WTC11 (cell line): ENCODE data around the gene ACBD6. TPM values are rescaled to one million over a fixed set of nuclear protein-coding genes. Genes with fewer than 3 reads are reported as not detected.

Source experiments
- ATAC-seq: fragments of 200-7000 bp; cut with Tn5 transposase; 2 replicates; pipeline ENCODE4 v1.10.0; 2021; ENCODE audit warnings: mild to moderate bottlenecking, moderate library complexity
- CTCF ChIA-PET: fragments of 300-600 bp; sonication (Branson Sonifier 250); formaldehyde crosslinking; loops from one replicate; lab custom pipeline; 2021; ENCODE audit warnings: antibody characterized with exemption; lab: Charles Lee
- POLR2A ChIA-PET: fragments of 350-600 bp; sonication (Branson Sonifier 250); formaldehyde crosslinking; loops from one replicate; lab custom pipeline; 2021; ENCODE audit warnings: antibody characterized with exemption; lab: Charles Lee
- DNase-seq: peaks from one replicate; pipeline ENCODE4 v3.0.0; 2021; ENCODE audit warnings: low spot score
- H3K27ac Mint-ChIP-seq: 2 replicates; pipeline ENCODE4 v1.8.0; 2021; ENCODE audit warnings: mixed read lengths
- H3K27me3 Mint-ChIP-seq: 2 replicates; pipeline ENCODE4 v1.8.0; 2021; ENCODE audit warnings: low read depth, mild to moderate bottlenecking, moderate library complexity, mixed read lengths
- H3K36me3 Mint-ChIP-seq: 2 replicates; pipeline ENCODE4 v1.8.0; 2021; ENCODE audit warnings: mixed read lengths
- H3K4me1 Mint-ChIP-seq: 2 replicates; pipeline ENCODE4 v1.8.0; 2022; ENCODE audit warnings: mixed read lengths
- H3K4me3 Mint-ChIP-seq: 2 replicates; pipeline ENCODE4 v1.8.0; 2021; ENCODE audit warnings: mild to moderate bottlenecking, moderate library complexity, mixed read lengths
- H3K9me3 Mint-ChIP-seq: 2 replicates; pipeline ENCODE4 v1.8.0; 2021; ENCODE audit warnings: mixed read lengths
- AFF4 ChIP-seq: sonication (generic); formaldehyde crosslinking; IDR thresholded peaks from 2 replicates; pipeline ENCODE4 v1.8.1; 2023; ENCODE audit warnings: mild to moderate bottlenecking, missing genetic modification reagents, borderline replicate concordance
- ATF1 ChIP-seq: sonication (generic); formaldehyde crosslinking; IDR thresholded peaks from 2 replicates; pipeline ENCODE4 v1.8.1; 2023; ENCODE audit warnings: mild to moderate bottlenecking, moderate library complexity, missing genetic modification reagents
- FOXP1 ChIP-seq: sonication (generic); formaldehyde crosslinking; IDR thresholded peaks from 2 replicates; pipeline ENCODE4 v1.8.0; 2022; ENCODE audit warnings: missing genetic modification reagents, mild to moderate bottlenecking, moderate library complexity, borderline replicate concordance
- GRHL2 ChIP-seq: fragments of 250-450 bp; sonication (Bioruptor Pico); IDR thresholded peaks from 2 replicates; pipeline ENCODE4 v1.8.0; 2022; ENCODE audit warnings: mild to moderate bottlenecking, moderate library complexity; ENCODE audit not compliant: insufficient replicate concordance, severe bottlenecking
- SP1 ChIP-seq: sonication (generic); formaldehyde crosslinking; conservative IDR thresholded peaks from 2 replicates; pipeline ENCODE4 v1.8.1; 2022; ENCODE audit warnings: missing genetic modification reagents
- TP53 ChIP-seq: sonication (generic); formaldehyde crosslinking; IDR thresholded peaks from 2 replicates; pipeline ENCODE4 v1.8.1; 2023; ENCODE audit warnings: mild to moderate bottlenecking, missing genetic modification reagents
- USF1 ChIP-seq: sonication (generic); formaldehyde crosslinking; IDR thresholded peaks from 2 replicates; pipeline ENCODE4 v1.8.0; 2022; ENCODE audit warnings: mild to moderate bottlenecking, missing genetic modification reagents
- ZBTB43 ChIP-seq: sonication (generic); formaldehyde crosslinking; IDR thresholded peaks from 2 replicates; pipeline ENCODE4 v1.8.1; 2023; ENCODE audit warnings: mild to moderate bottlenecking, missing genetic modification reagents
- ZNF121 ChIP-seq: sonication (generic); formaldehyde crosslinking; IDR thresholded peaks from 2 replicates; pipeline ENCODE4 v1.8.0; 2023; ENCODE audit warnings: missing genetic modification reagents
- ZNF138 ChIP-seq: sonication (generic); formaldehyde crosslinking; conservative IDR thresholded peaks from 2 replicates; pipeline ENCODE4 v1.8.1; 2022; ENCODE audit warnings: mild to moderate bottlenecking, moderate library complexity, missing genetic modification reagents
- ZNF423 ChIP-seq: fragments of 250-450 bp; sonication (Bioruptor Pico); IDR thresholded peaks from 2 replicates; pipeline ENCODE4 v2.1.2; 2022; ENCODE audit warnings: mild to moderate bottlenecking, moderate library complexity
- ZNF532 ChIP-seq: fragments of 250-450 bp; sonication (Bioruptor Pico); IDR thresholded peaks from 2 replicates; pipeline ENCODE4 v1.9.0; 2021; ENCODE audit warnings: mild to moderate bottlenecking, borderline replicate concordance
- total RNA-seq: library from RNA; stranded (reverse); gene quantifications from 3 replicates; pipeline ENCODE4 v1.2.3, GENCODE V29; 2021
- TF ChIP-seq, protein P1 (sequence below): fragments of 250-450 bp; sonication (Bioruptor Pico); IDR thresholded peaks from 2 replicates; pipeline ENCODE4 v1.9.0; 2021; ENCODE audit warnings: moderate library complexity, mild to moderate bottlenecking, inconsistent platforms, borderline replicate concordance
- TF ChIP-seq, protein P2 (sequence below): sonication (generic); formaldehyde crosslinking; IDR thresholded peaks from 2 replicates; pipeline ENCODE4 v1.8.0; 2023; ENCODE audit warnings: missing genetic modification reagents

ACBD6 gene
- total RNA-seq, 1 experiment from 2014 or later = 53.5 TPM

DNA sequence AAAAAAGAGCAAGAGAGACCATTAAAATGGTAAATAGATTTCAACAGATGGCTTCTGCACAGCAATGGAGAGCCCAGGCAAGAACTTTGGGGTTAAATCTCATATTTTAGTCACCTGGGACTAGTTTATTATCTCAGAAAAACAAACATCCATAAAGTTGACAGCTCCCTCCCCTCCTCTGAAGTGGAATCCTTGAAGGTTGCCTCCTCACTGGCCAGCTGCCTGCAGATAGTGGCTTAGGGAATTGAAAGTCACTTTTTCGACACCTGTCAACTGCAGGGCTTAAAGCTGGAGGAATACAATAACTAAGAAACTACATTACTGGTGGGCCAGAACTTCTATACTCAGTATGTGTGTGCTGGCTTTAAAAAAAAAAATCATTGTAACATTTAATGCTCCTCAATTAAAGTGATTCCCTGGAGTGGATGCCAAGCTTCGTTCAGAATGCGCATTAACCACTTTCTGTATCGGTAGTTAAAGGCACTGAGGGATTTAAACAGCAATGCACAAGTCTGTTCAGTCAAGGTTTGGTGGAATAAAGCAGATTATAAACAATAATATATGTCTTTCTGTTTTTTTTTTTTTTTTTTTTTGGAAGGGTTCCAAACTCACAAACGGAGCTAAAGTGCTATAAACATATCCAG lies 219.9 kb downstream of the ACBD6 start:
- ChIA-PET CTCF (interaction anchor here (0.5 to 1.8 kb wide), 9 partner anchors 12 to 472 kb away, joined by 3 to 6 read pairs (median 4); no protein-coding TSS in a partner anchor), POLR2A (interaction anchor here (0.6 kb wide), 1 partner anchor 268 kb away, joined by 3 read pairs; no protein-coding TSS in a partner anchor)
- Mint-ChIP-seq H3K4me1 (peaks cover 28% of the 10 kb centered on the region), H3K27me3 (no peaks in the 10 kb centered on the region), H3K4me3 (no peak overlapping the region), H3K27ac (no peak overlapping the region), H3K36me3 (0 out of 2 replicates have a peak, but pooled peaks cover 4% of the 10 kb centered on the region), H3K9me3 (no peaks in the 10 kb centered on the region)
- no peak for DNase-seq
- no peak for TF ChIP-seq USF1 (CRISPR knock-in tag)
- TF ChIP-seq FOXP1 (CRISPR knock-in tag) = no peak
- no peak for TF ChIP-seq GRHL2 (CRISPR knock-in tag)
- TF ChIP-seq TP53 (CRISPR knock-in tag) = no peak
- no peak for TF ChIP-seq ZBTB43 (CRISPR knock-in tag)
- TF ChIP-seq, protein P1, sequence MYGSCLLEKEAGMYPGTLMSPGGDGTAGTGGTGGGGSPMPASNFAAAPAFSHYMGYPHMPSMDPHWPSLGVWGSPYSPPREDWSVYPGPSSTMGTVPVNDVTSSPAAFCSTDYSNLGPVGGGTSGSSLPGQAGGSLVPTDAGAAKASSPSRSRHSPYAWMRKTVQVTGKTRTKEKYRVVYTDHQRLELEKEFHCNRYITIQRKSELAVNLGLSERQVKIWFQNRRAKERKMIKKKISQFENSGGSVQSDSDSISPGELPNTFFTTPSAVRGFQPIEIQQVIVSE = no peak
- TF ChIP-seq, protein P2, sequence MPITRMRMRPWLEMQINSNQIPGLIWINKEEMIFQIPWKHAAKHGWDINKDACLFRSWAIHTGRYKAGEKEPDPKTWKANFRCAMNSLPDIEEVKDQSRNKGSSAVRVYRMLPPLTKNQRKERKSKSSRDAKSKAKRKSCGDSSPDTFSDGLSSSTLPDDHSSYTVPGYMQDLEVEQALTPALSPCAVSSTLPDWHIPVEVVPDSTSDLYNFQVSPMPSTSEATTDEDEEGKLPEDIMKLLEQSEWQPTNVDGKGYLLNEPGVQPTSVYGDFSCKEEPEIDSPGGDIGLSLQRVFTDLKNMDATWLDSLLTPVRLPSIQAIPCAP (CRISPR knock-in tag) = no peak
- TF ChIP-seq ATF1 = no peak
- no peak for TF ChIP-seq ZNF423
- no peak for ATAC-seq

DNA sequence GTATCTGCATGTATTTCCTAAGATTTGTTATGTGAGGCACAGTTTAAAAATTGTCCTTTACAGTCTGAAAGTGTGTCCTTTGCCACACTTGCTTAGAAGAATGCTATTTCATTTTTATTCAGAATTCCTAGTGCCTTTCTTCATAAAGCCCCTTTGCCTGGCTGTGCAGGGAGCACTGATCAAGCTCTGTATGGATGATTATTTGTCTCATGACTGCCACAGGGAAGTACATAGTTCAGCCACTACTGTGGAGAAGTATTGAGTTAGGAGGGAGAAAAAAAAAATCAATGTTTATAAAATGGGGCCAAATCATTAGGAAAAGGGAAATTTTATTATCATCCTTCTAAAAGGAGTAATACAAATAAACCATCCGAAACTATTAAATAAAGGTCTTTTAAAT lies 220.9 kb downstream of the ACBD6 start:
- Mint-ChIP-seq H3K4me1 (peaks cover 35% of the 10 kb centered on the region), H3K9me3 (peaks cover under 1% of the 10 kb centered on the region), H3K27ac (no peak overlapping the region), H3K4me3 (no peak overlapping the region), H3K36me3 (peaks cover 13% of the 10 kb centered on the region), H3K27me3 (no peaks in the 10 kb centered on the region)
- POLR2A ChIA-PET = no interaction called here
- TF ChIP-seq ZNF532 (CRISPR knock-in tag) = no peak
- no peak for TF ChIP-seq ZNF121
- CTCF ChIA-PET = interaction anchor here (0.7 to 1.8 kb wide), 3 partner anchors 32 to 93 kb away, joined by 3 to 6 read pairs (median 4); no protein-coding TSS in a partner anchor
- DNase-seq = no peak
- no peak for ATAC-seq

DNA sequence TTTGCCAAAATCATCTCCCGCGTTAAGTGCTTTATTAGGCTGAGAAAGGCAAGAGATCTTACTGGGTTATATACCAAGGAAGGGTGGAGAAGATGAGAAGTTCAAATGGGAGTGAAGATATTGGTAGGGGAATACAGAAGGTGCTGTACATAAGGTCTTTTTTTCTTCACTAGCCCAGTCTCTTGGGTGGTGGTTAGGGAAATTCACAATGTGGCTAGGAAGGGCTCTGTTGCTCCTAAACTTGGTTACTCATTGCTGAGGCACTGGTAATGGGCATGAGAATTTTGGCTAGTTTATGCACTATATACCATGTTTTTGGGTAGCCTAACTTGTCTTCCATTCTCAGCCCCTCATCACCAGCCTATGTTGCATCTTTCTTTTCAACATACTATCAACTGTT lies 221.8 kb downstream of the ACBD6 start:
- ATAC-seq (no peak), DNase-seq (no peak)
- TF ChIP-seq ZNF138 (CRISPR knock-in tag) (no peak), SP1 (CRISPR knock-in tag) (no peak), AFF4 (CRISPR knock-in tag) (no peak)
- no peak overlapping the region for H3K4me3 Mint-ChIP-seq
- H3K27ac Mint-ChIP-seq = no peak overlapping the region
- H3K36me3 Mint-ChIP-seq = peaks cover 22% of the 10 kb centered on the region
- peaks cover 35% of the 10 kb centered on the region for H3K4me1 Mint-ChIP-seq
- POLR2A ChIA-PET = no interaction called here
- no peaks in the 10 kb centered on the region for H3K27me3 Mint-ChIP-seq
- CTCF ChIA-PET = interaction anchor here (0.9 kb wide), 1 partner anchor 10 kb away, joined by 3 read pairs; no protein-coding TSS in a partner anchor
- peaks cover 8% of the 10 kb centered on the region for H3K9me3 Mint-ChIP-seq
